B cell (primary cell): ENCODE data around the gene IPO11. TPM values are rescaled to one million over a fixed set of nuclear protein-coding genes. Genes with fewer than 3 reads are reported as not detected.

Experiments
- ATAC-seq: fragments of 200-7000 bp; cut with Tn5 transposase; one replicate; pipeline ENCODE4 v1.10.0; 2021; ENCODE audit warnings: low read depth, mild to moderate bottlenecking, moderate number of reproducible peaks, moderate library complexity
- CTCF ChIA-PET: fragments of 350-600 bp; sonication (Branson Sonifier 250); formaldehyde crosslinking; loops from one replicate; lab custom pipeline; 2021; ENCODE audit warnings: antibody characterized with exemption, inconsistent platforms; lab: Charles Lee
- POLR2A ChIA-PET: fragments of 350-600 bp; sonication (Branson Sonifier 250); formaldehyde crosslinking; loops from one replicate; lab custom pipeline; 2021; ENCODE audit warnings: antibody characterized with exemption; lab: Charles Lee
- DNase-seq: peaks from one replicate; pipeline ENCODE4 v3.0.0; 2013
- H2AFZ ChIP-seq: 2 replicates; pipeline ENCODE4 v1.6.1; 2012; ENCODE audit warnings: mild to moderate bottlenecking, low read depth, low read length; ENCODE audit not compliant: insufficient read depth, poor library complexity, severe bottlenecking
- H3K27ac ChIP-seq, 2 donors: 1 replicate in 1 of 2; 2 replicates in 1 of 2; pipeline ENCODE4 v1.5.1; 2012 to 2013; ENCODE audit warnings: low read length in 2 of 2, mild to moderate bottlenecking in 2 of 2, moderate library complexity in 1 of 2
- H3K27me3 ChIP-seq, 4 experiments: fragments of 200-600 bp in 1 of 4; sonication (generic) in 1 of 4; replicated peaks in 1 of 4; 1 replicate in 2 of 4; 2 replicates in 2 of 4; pipeline versions ENCODE4 v1.6.1 to v1.7.0; 2013 to 2016; ENCODE audit warnings: low read length in 3 of 4, mild to moderate bottlenecking in 2 of 4, mixed read lengths in 1 of 4, moderate library complexity in 1 of 4; ENCODE audit not compliant: insufficient read depth in 4 of 4, control insufficient read depth in 3 of 4; ENCODE audit errors: control extremely low read depth in 1 of 4
- H3K36me3 ChIP-seq, 2 experiments: replicated peaks in 1 of 2; 1 replicate in 1 of 2; 2 replicates in 1 of 2; pipeline versions ENCODE4 v1.6.1 to v1.7.1; 2013; ENCODE audit warnings: low read length in 1 of 2; ENCODE audit not compliant: insufficient read depth in 2 of 2, control insufficient read depth in 1 of 2; ENCODE audit errors: control extremely low read depth in 1 of 2, extremely low read depth in 1 of 2
- H3K4me1 ChIP-seq, 2 donors: fragments of 200-600 bp in 1 of 2; sonication (generic) in 1 of 2; 1 replicate in 1 of 2; 2 replicates in 1 of 2; pipeline versions ENCODE4 v1.5.1 to v1.6.1; 2013 to 2017; ENCODE audit warnings: low read length in 2 of 2; ENCODE audit not compliant: control insufficient read depth in 2 of 2, insufficient read depth in 2 of 2
- H3K4me2 ChIP-seq: replicated peaks from 2 replicates; pipeline ENCODE3; 2012; ENCODE audit warnings: mild to moderate bottlenecking, low read depth, low read length; ENCODE audit not compliant: poor library complexity, severe bottlenecking
- H3K4me3 ChIP-seq, 5 experiments: fragments of 200-600 bp in 1 of 5; sonication (generic) in 1 of 5; 1 replicate in 3 of 5; 2 replicates in 2 of 5; pipeline versions ENCODE4 v1.5.1 to v1.7.0; 2011 to 2016; ENCODE audit warnings: low read length in 4 of 5, mild to moderate bottlenecking in 4 of 5, low read depth in 2 of 5, control low read depth in 1 of 5, moderate library complexity in 1 of 5; ENCODE audit not compliant: insufficient read depth in 1 of 5; ENCODE audit errors: control extremely low read depth in 1 of 5, extremely low read depth in 1 of 5
- H3K79me2 ChIP-seq: fragments of 200-600 bp; sonication (generic); one replicate; pipeline ENCODE4 v1.6.0; 2016; ENCODE audit warnings: low read length; ENCODE audit not compliant: control insufficient read depth, insufficient read depth
- H3K9ac ChIP-seq: fragments of 200-600 bp; sonication (generic); 2 replicates; pipeline ENCODE4 v1.6.1; 2017; ENCODE audit warnings: mild to moderate bottlenecking, low read length, moderate library complexity
- H3K9me3 ChIP-seq, 3 donors: one replicate each; pipeline versions ENCODE4 v1.6.1 to v1.7.1; 2013; ENCODE audit warnings: low read length in 2 of 3; ENCODE audit not compliant: control insufficient read depth in 2 of 3, insufficient read depth in 1 of 3; ENCODE audit errors: control extremely low read depth in 1 of 3
- H4K20me1 ChIP-seq: 2 replicates; pipeline ENCODE4 v1.6.0; 2012; ENCODE audit warnings: mild to moderate bottlenecking, low read length; ENCODE audit not compliant: insufficient read depth, control insufficient read depth, poor library complexity, severe bottlenecking
- H3K27ac Mint-ChIP-seq: one replicate; pipeline ENCODE4 v1.8.0; 2021; ENCODE audit warnings: mixed read lengths
- H3K27me3 Mint-ChIP-seq: one replicate; pipeline ENCODE4 v1.8.0; 2021; ENCODE audit warnings: mixed read lengths
- H3K4me1 Mint-ChIP-seq: one replicate; pipeline ENCODE4 v1.8.0; 2021; ENCODE audit warnings: mixed read lengths
- H3K4me3 Mint-ChIP-seq: one replicate; pipeline ENCODE4 v1.8.0; 2021; ENCODE audit warnings: mixed read lengths
- H3K9me3 Mint-ChIP-seq: one replicate; pipeline ENCODE4 v1.8.0; 2022; ENCODE audit warnings: mixed read lengths; ENCODE audit not compliant: insufficient read depth
- CTCF ChIP-seq: fragments of 200-600 bp; IDR thresholded peaks from one replicate; pipeline ENCODE4 v1.8.0; 2022; ENCODE audit warnings: antibody characterized with exemption, mild to moderate bottlenecking
- EZH2 ChIP-seq: IDR thresholded peaks from 2 replicates; pipeline ENCODE4 v1.6.1; 2012; ENCODE audit warnings: borderline replicate concordance, low read depth, mild to moderate bottlenecking, moderate library complexity, low read length; ENCODE audit not compliant: insufficient read depth, poor library complexity, severe bottlenecking
- WGBS: methylation state at CpG from one replicate; pipeline ENCODE4 v1.1.5; 2013; ENCODE audit warnings: missing lambda C conversion rate; ENCODE audit not compliant: insufficient coverage; 5-methylcytosine and 5-hydroxymethylcytosine counted together
- intact Hi-C: fragments of 100-400 bp; cut with micrococcal nuclease; formaldehyde crosslinking; loops from one replicate; pipeline ENCODE4 v1.10.0; 2022
- polyA plus RNA-seq: library from polyadenylated mRNA; depleted of rRNA; stranded (reverse); fragments of >200 nt; gene quantifications from 2 replicates; pipeline ENCODE4 v1.2.3, GENCODE V29; 2012
- total RNA-seq, 2 donors: library from RNA; stranded (reverse); fragments of 120-200 nt in 1 of 2; gene quantifications; 1 replicate in 1 of 2; 2 replicates in 1 of 2; pipeline versions ENCODE4 v1.2.3 to v1.2.4, GENCODE V29; 2013 to 2022

IPO11 gene
- total and polyA plus RNA-seq, 2 donors (not counting 1 experiment from before 2014, with no cell fraction given) = 3.8 to 37.4 TPM

GRCh38 chr5:62626534-62626933 is 214.0 kb downstream of the IPO11 start:
- ChIA-PET POLR2A (no interaction called here), CTCF (no interaction called here)
- no peak overlapping the region for H3K27ac ChIP-seq
- H3K4me1 ChIP-seq = no peaks in the 10 kb centered on the region
- H3K27me3 ChIP-seq = no peaks in the 10 kb centered on the region
- no peak overlapping the region for H3K4me2 ChIP-seq
- H2AFZ ChIP-seq = no peak overlapping the region
- H3K4me3 ChIP-seq = no peak overlapping the region
- H3K9me3 ChIP-seq = no peaks in the 10 kb centered on the region
- Mint-ChIP-seq H3K27ac (no peak overlapping the region), H3K27me3 (no peaks in the 10 kb centered on the region), H3K4me1 (no peaks in the 10 kb centered on the region), H3K4me3 (no peak overlapping the region), H3K9me3 (no peaks in the 10 kb centered on the region)
- H4K20me1 ChIP-seq = no peaks in the 10 kb centered on the region
- intact Hi-C loops = no loop called here
- WGBS = no CpG with 5 or more reads among the region's 2 CpGs
- no peak overlapping the region for H3K9ac ChIP-seq
- ATAC-seq (no peak), DNase-seq (no peak)
- no peaks in the 10 kb centered on the region for H3K79me2 ChIP-seq
- TF ChIP-seq EZH2 = no peak
- no peak for TF ChIP-seq CTCF
- H3K36me3 ChIP-seq = no peaks in the 10 kb centered on the region

DNA sequence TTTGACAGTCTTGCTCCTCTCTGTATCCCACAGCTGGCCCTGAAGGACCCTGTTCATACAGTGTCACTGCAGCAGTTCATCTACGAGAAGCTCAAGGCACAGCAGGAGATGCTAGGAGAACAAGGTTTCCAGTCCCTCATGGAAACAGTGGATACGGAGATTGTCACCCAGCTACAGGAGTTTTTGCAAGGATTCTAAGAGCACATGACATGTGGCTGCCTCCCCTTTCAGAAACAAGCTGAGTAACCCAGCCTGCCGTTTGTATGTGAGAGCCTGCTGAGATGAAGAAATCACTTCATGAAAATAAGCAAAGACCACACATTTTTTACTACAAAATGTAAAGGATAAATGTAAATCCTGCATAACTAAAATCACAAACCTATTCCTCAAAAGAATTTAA is 214.6 kb downstream of the IPO11 start:
- no peaks in the 10 kb centered on the region for H3K9me3 ChIP-seq
- ChIA-PET POLR2A (no interaction called here), CTCF (no interaction called here)
- no peak for TF ChIP-seq CTCF
- no peak for TF ChIP-seq EZH2
- H3K4me2 ChIP-seq = no peak overlapping the region
- H3K27me3 Mint-ChIP-seq = no peaks in the 10 kb centered on the region
- no peak for ATAC-seq
- no peak overlapping the region for H3K27ac ChIP-seq
- no peaks in the 10 kb centered on the region for H3K27me3 ChIP-seq
- no peaks in the 10 kb centered on the region for H3K4me1 ChIP-seq
- no peaks in the 10 kb centered on the region for H3K79me2 ChIP-seq
- H4K20me1 ChIP-seq = no peaks in the 10 kb centered on the region
- H3K9ac ChIP-seq = no peak overlapping the region
- H3K4me3 ChIP-seq = no peak overlapping the region
- no peak overlapping the region for H3K4me3 Mint-ChIP-seq
- DNase-seq = no peak
- intact Hi-C loops = no loop called here
- H3K36me3 ChIP-seq = no peaks in the 10 kb centered on the region
- H3K27ac Mint-ChIP-seq = no peak overlapping the region
- H2AFZ ChIP-seq = no peak overlapping the region
- H3K4me1 Mint-ChIP-seq = no peaks in the 10 kb centered on the region
- WGBS = 97% methylated on average over 2 of the region's 3 CpGs
- no peaks in the 10 kb centered on the region for H3K9me3 Mint-ChIP-seq
